Mucosa of rectum (tissue), 2 donors: ENCODE results near the gene COX20.
"Not testable (repeated sequence)": the region's sequence is repeated elsewhere in the genome, so short reads cannot be mapped to it uniquely, and the experiment has no call there.

Experiments
- H3K27ac ChIP-seq, 2 donors: one replicate each; pipeline ENCODE4 v1.7.0; 2013; ENCODE audit warnings: inconsistent platforms in 2 of 2, low read depth in 2 of 2, low read length in 2 of 2
- H3K27me3 ChIP-seq, 2 donors: one replicate each; pipeline ENCODE4 v1.7.0; 2013; ENCODE audit warnings: low read length in 2 of 2; ENCODE audit not compliant: control insufficient read depth in 2 of 2, insufficient read depth in 2 of 2
- H3K36me3 ChIP-seq, 2 donors: one replicate each; pipeline ENCODE4 v1.7.0; 2013; ENCODE audit warnings: low read length in 2 of 2; ENCODE audit not compliant: control insufficient read depth in 2 of 2, insufficient read depth in 2 of 2
- H3K4me1 ChIP-seq, 2 donors: one replicate each; pipeline ENCODE4 v1.7.0; 2013; ENCODE audit warnings: low read length in 2 of 2, mild to moderate bottlenecking in 1 of 2; ENCODE audit not compliant: control insufficient read depth in 2 of 2, insufficient read depth in 2 of 2
- H3K4me3 ChIP-seq, 2 donors: one replicate each; pipeline ENCODE4 v1.7.0; 2013; ENCODE audit warnings: low read length in 2 of 2
- H3K9ac ChIP-seq, 2 donors: one replicate each; pipeline ENCODE4 v1.7.0; 2013; ENCODE audit warnings: low read length in 2 of 2, low read depth in 1 of 2, mild to moderate bottlenecking in 1 of 2
- H3K9me3 ChIP-seq, 2 donors: one replicate each; pipeline ENCODE4 v1.7.0; 2013; ENCODE audit warnings: low read length in 2 of 2; ENCODE audit not compliant: control insufficient read depth in 2 of 2
- donor health status: healthy.
- donor health status: Normal muscosa, but diverticular disease.

Gene COX20

DNA sequence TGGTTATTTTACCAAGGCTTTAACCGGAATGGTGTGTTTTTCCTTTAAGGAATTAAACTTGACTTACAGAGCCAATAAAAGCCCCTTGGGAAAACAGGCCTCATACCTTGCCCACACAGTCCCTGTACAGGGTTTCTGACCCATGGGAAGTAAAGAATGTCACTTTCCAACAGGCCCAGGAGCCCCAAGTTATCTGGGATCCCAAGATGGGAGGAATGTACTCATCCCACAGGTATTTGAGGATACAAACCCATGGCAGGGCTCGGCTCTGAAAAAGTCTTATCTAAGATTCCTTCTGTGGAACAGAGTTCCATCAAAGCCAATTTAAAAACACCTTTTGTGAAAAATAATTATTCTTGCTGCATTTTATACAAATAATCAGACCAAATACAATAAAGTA is 15.3 kb upstream of the COX20 start:
- Histone ChIP-seq H3K4me3 (no peak overlapping the region), H3K36me3 (no peaks in the 10 kb centered on the region), H3K27me3 (no peaks in the 10 kb centered on the region), H3K4me1 (no peaks in the 10 kb centered on the region), H3K9ac (no peak overlapping the region), H3K9me3 (no peaks in the 10 kb centered on the region), H3K27ac (no peak overlapping the region)

DNA sequence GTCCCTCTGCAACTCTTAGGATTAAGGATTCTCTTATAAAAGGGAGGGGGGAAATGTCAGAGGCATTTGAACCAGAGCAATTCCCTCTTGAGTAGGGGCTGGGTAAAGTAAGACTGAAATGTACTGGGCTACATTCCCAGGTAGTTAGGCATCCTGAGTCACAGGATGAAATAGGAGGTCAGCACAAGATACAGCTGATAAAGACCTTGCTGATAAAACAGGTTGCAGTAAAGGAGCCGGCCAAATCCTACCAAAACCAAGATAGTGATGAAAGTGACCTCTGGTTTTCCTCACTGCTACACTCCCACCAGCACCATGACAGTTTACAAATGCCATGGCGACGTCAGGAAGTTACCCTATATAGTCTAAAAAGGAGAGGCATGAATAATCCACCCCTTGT is 14.3 kb upstream of the COX20 start:
- Histone ChIP-seq H3K9me3 (no peaks in the 10 kb centered on the region), H3K27me3 (no peaks in the 10 kb centered on the region), H3K4me1 (no peaks in the 10 kb centered on the region), H3K36me3 (no peaks in the 10 kb centered on the region), H3K4me3 (no peak overlapping the region), H3K9ac (no peak overlapping the region), H3K27ac (no peak overlapping the region)

- no peaks in the 10 kb centered on the region for H3K9me3 ChIP-seq
- H3K4me3 ChIP-seq: no peak overlapping the region
- H3K36me3 ChIP-seq: no peaks in the 10 kb centered on the region
- no peaks in the 10 kb centered on the region for H3K27me3 ChIP-seq
- H3K4me1 ChIP-seq: no peaks in the 10 kb centered on the region
- H3K27ac ChIP-seq: no peak overlapping the region
- H3K9ac ChIP-seq: no peak overlapping the region
Observed at GRCh38 chr1:244822878-244823277, 12.6 kb upstream of the COX20 start.

GRCh38 chr1:244826712-244827111 is 8.7 kb upstream of the COX20 start:
- H3K27me3 ChIP-seq: no peaks in the 10 kb centered on the region

DNA sequence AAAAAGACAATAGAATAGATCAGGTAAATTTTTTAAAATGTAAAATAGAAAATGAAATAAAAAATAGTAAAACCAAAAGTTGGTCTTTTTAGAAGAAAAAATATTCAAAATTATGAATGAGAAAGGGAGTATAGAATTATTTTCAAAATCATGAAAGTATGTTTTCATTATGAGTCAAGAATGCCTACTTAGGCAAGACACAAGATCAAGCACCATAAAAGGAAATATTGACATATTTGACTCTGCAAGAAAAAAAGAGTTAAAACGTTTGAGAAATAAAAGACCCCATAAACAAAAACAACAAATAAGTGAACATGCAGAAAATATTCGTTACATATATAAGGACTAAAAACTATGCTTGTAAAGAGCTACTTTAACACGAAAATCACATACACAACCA is 4.8 kb upstream of the COX20 start:
- peaks cover 2 to 3% of the 10 kb centered on the region in 2 donors for H3K4me1 ChIP-seq
- H3K9ac ChIP-seq: no peak overlapping the region
- no peaks in the 10 kb centered on the region for H3K9me3 ChIP-seq
- H3K27me3 ChIP-seq: no peaks in the 10 kb centered on the region
- H3K27ac ChIP-seq: no peak overlapping the region
- H3K36me3 ChIP-seq: no peaks in the 10 kb centered on the region
- H3K4me3 ChIP-seq: no peak overlapping the region

More at GRCh38 chr1:244826712-244827111, 8.7 kb upstream of the COX20 start:
- Histone ChIP-seq H3K4me3 (no peak overlapping the region), H3K36me3 (no peaks in the 10 kb centered on the region), H3K27ac (no peak overlapping the region), H3K9ac (no peak overlapping the region), H3K9me3 (no peaks in the 10 kb centered on the region), H3K4me1 (no peaks in the 10 kb centered on the region)

DNA sequence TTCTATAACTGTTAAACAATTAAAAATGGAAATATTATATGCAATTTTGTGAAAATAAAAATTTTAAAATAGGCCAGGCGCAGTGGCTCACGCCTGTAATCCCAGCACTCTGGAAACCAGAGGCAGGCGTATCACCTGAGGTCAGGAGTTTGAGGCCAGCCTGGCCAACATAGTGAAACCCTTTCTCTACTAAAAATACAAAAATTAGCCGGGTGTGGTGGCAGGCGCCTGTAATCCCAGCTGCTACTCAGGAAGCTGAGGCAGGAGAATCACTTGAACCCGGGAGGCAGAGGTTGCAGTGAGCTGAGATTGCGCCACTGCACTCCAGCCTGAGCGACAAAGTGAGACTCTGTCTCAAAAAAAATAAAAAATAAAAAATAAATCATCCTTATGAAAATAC is 2.2 kb upstream of the COX20 start:
- H3K36me3 ChIP-seq, H3K27me3 ChIP-seq, H3K9me3 ChIP-seq: not testable (repeated sequence)
- H3K9ac ChIP-seq: peak overlapping the region; percentile 79 to 95
- peak overlapping the region; percentile 100 for H3K27ac ChIP-seq
- peaks cover 2 to 13% of the 10 kb centered on the region in 2 donors for H3K4me1 ChIP-seq
- peak overlapping the region; percentile 73 to 97 for H3K4me3 ChIP-seq

GRCh38 chr1:244833734-244834542 is 1.5 kb upstream of the COX20 start:
- H3K9ac ChIP-seq: peak overlapping the region; percentile 79 to 95
- no peaks in the 10 kb centered on the region for H3K27me3 ChIP-seq
- peaks cover 2 to 13% of the 10 kb centered on the region in 2 donors for H3K4me1 ChIP-seq
- H3K9me3 ChIP-seq: no peaks in the 10 kb centered on the region
- peak overlapping the region; percentile 100 for H3K27ac ChIP-seq
- H3K36me3 ChIP-seq: peaks cover 0 to 3% of the 10 kb centered on the region in 2 donors
- H3K4me3 ChIP-seq: peak overlapping the region; percentile 73 to 97

DNA sequence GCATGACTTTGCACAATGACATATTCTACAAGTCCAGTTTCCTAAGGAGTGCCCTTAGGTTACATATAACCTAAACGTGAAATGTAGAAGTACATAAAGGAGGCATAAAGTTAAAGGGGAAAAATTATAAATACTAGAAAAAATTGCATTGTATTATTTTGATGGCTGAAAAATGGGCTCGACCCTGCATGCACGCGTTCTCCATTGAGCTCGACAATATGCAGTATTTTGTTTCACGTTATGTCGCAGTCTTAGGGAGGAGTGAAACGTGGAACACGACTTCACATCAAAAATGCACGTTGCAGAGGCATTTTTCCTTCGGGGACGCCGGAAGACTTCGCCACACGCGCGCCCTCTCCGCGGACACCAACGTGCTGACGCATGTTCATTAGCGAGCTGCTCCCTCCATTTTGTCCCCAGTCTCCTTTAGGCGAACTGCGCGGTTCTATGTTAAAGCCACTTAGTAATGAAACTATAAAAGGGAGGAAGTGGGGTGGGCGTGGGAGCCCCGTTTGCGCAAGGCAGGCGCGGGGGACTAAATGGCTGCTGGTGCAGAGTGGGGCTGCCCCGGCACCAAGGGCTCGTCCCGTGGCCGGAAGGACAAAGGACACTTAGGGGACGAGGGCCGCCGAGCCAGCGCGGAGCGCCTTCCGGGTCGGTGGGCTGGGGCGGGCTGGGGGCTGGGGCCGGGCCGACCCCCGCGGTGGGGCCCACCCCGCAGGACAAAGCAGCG is 749 bp upstream of the COX20 start:
- peaks cover 2 to 5% of the 10 kb centered on the region in 2 donors for H3K36me3 ChIP-seq
- H3K9ac ChIP-seq: peak overlapping the region; percentile 79 to 95
- H3K27ac ChIP-seq: peak overlapping the region; percentile 100
- H3K9me3 ChIP-seq: no peaks in the 10 kb centered on the region
- H3K4me1 ChIP-seq: peaks cover 2 to 13% of the 10 kb centered on the region in 2 donors
- H3K4me3 ChIP-seq: peak overlapping the region; percentile 88 to 97
- no peaks in the 10 kb centered on the region for H3K27me3 ChIP-seq

- peak overlapping the region; percentile 100 for H3K27ac ChIP-seq
- no peaks in the 10 kb centered on the region for H3K9me3 ChIP-seq
- no peaks in the 10 kb centered on the region for H3K27me3 ChIP-seq
- peak overlapping the region; percentile 87 to 95 for H3K9ac ChIP-seq
- H3K4me3 ChIP-seq: peak overlapping the region; percentile 88 to 94
- H3K36me3 ChIP-seq: peaks cover 2 to 7% of the 10 kb centered on the region in 2 donors
- peaks cover 6 to 15% of the 10 kb centered on the region in 2 donors for H3K4me1 ChIP-seq
Observed at GRCh38 chr1:244836135-244836521, 670 bp downstream of the COX20 start.

GRCh38 chr1:244836584-244836983 is 1.1 kb downstream of the COX20 start:
- Histone ChIP-seq H3K27me3 (no peaks in the 10 kb centered on the region), H3K9me3 (no peaks in the 10 kb centered on the region), H3K4me3 (peak overlapping the region; percentile 88 to 94), H3K27ac (peak overlapping the region; percentile 100), H3K4me1 (peaks cover 6 to 19% of the 10 kb centered on the region in 2 donors), H3K9ac (peak overlapping the region; percentile 87 to 95), H3K36me3 (peaks cover 2 to 7% of the 10 kb centered on the region in 2 donors)
